Spinal cord (tissue), 10 donors: Measurements from ENCODE around the gene GPC6. TPM values are rescaled to one million over a fixed set of nuclear protein-coding genes. Genes with fewer than 3 reads are reported as not detected.
A peak's percentile ranks its signal among the peaks of the same experiment; 100 is the strongest.

Experiments used
- DNase-seq, 6 donors: peaks; one replicate each; pipeline versions ENCODE4 v3.0.0 to v3.0.0-alpha.2; 2013 to 2015; ENCODE audit warnings: low spot score in 6 of 6, low read depth in 4 of 6
- H3K27ac ChIP-seq: one replicate; pipeline ENCODE4 v1.5.1; 2013; ENCODE audit warnings: low read depth, low read length, control low read depth
- H3K27me3 ChIP-seq: one replicate; pipeline ENCODE4 v1.6.1; 2013; ENCODE audit warnings: low read length; ENCODE audit not compliant: control insufficient read depth, insufficient read depth
- H3K36me3 ChIP-seq: one replicate; pipeline ENCODE4 v1.6.1; 2013; ENCODE audit warnings: low read length; ENCODE audit not compliant: control insufficient read depth, insufficient read depth
- H3K4me1 ChIP-seq: one replicate; pipeline ENCODE4 v1.6.1; 2013; ENCODE audit warnings: low read length; ENCODE audit not compliant: control insufficient read depth, insufficient read depth
- H3K4me3 ChIP-seq: one replicate; pipeline ENCODE4 v1.5.1; 2013; ENCODE audit warnings: low read depth, low read length, control low read depth
- H3K9me3 ChIP-seq: one replicate; pipeline ENCODE4 v1.6.1; 2013; ENCODE audit warnings: low read length; ENCODE audit not compliant: control insufficient read depth, insufficient read depth
- WGBS: methylation state at CpG from one replicate; pipeline ENCODE4 v1.1.5; 2013; ENCODE audit warnings: missing lambda C conversion rate; ENCODE audit not compliant: insufficient coverage; 5-methylcytosine and 5-hydroxymethylcytosine counted together
- polyA plus RNA-seq, 2 donors: library from polyadenylated mRNA; unstranded; fragments of 120-200 nt; gene quantifications; one replicate each; pipeline ENCODE4 v1.2.1, GENCODE V29; 2013; ENCODE audit not compliant: insufficient read length in 2 of 2
- total RNA-seq, 2 donors: library from RNA; depleted of rRNA in 1 of 2; stranded (reverse); fragments of 120-200 nt in 1 of 2; fragments of >200 nt in 1 of 2; gene quantifications; one replicate each; pipeline versions ENCODE4 v1.2.3 to v1.2.4, GENCODE V29; 2013 to 2014
- donor health status: healthy.

The GPC6 gene
- total and polyA plus RNA-seq, 4 donors: 19.8 to 109 (median 46.0) TPM

DNA sequence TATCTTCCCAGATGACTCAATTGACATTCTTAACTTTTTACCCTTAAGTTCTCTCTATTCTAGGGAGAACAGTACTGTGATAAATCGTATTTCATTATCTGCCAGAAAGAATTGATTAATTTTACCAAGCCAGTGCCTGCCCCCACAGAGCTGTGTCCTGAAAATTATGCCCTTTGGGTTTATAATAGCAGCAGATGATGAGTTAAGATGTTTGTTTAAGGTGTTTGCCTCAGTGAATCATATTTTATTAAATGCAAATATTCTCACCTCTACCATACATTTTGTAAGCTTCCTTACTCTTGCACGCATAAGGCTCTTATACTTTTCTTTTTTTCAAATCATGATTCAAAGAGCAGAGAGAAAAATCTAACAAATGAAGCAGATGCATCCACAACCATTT lies 934.3 kb downstream of the GPC6 start:
- no peaks in the 10 kb centered on the region for H3K4me1 ChIP-seq
- H3K4me3 ChIP-seq: no peak overlapping the region
- peaks cover 1% of the 10 kb centered on the region for H3K9me3 ChIP-seq
- no peaks in the 10 kb centered on the region for H3K27me3 ChIP-seq
- WGBS: no CpG with 5 or more reads among the region's 2 CpGs
- no peak for DNase-seq
- H3K27ac ChIP-seq: no peak overlapping the region
- H3K36me3 ChIP-seq: no peaks in the 10 kb centered on the region

DNA sequence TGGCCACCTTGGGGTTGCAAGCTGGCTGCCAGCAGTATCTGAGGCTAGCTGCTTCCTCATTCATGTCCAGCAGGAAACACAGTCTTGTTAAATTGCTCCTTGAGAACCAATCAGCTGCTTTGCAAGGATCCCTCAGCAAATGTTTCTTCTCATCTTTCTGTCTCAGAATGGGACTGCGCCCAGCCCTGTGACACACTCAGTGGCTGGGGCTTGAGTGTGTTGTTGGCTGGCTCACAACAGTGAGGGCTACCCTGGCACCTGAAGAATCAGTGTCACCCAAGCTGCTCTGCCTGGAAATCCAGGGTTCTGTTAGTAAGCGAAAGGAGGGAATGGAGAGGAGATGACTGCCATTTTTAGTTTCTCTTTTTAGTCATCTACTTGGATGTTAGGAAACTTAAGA lies 935.7 kb downstream of the GPC6 start:
- no peaks in the 10 kb centered on the region for H3K36me3 ChIP-seq
- H3K4me1 ChIP-seq: no peaks in the 10 kb centered on the region
- H3K4me3 ChIP-seq: no peak overlapping the region
- no peak overlapping the region for H3K27ac ChIP-seq
- H3K9me3 ChIP-seq: peaks cover 1% of the 10 kb centered on the region
- 88% methylated on average over 1 of the region's 2 CpGs for WGBS
- no peak for DNase-seq
- H3K27me3 ChIP-seq: no peaks in the 10 kb centered on the region

DNA sequence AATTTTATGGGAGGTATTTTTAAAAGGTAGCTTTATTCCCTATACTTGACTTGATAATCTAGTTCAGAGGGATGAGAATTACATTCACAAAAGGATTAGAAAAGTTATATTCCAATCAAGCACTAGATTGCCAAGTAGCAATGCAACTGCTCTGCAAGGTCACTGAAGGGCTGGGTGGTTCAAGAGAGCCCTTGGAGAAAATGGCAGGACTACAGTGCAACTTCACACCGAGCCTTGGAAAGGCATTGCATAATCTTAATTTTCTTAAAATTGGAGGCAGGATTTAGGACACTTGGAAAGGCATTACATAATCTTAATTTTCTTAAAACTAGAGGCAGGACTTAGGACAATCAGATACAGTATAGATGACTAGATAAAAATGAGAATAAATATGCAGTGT lies 936.9 kb downstream of the GPC6 start:
- no peak for DNase-seq
- H3K27me3 ChIP-seq: no peaks in the 10 kb centered on the region
- WGBS: no CpG with 5 or more reads among the region's 1 CpG
- no peaks in the 10 kb centered on the region for H3K36me3 ChIP-seq
- H3K4me3 ChIP-seq: no peak overlapping the region
- H3K27ac ChIP-seq: no peak overlapping the region
- no peaks in the 10 kb centered on the region for H3K4me1 ChIP-seq
- H3K9me3 ChIP-seq: peaks cover 1% of the 10 kb centered on the region

DNA sequence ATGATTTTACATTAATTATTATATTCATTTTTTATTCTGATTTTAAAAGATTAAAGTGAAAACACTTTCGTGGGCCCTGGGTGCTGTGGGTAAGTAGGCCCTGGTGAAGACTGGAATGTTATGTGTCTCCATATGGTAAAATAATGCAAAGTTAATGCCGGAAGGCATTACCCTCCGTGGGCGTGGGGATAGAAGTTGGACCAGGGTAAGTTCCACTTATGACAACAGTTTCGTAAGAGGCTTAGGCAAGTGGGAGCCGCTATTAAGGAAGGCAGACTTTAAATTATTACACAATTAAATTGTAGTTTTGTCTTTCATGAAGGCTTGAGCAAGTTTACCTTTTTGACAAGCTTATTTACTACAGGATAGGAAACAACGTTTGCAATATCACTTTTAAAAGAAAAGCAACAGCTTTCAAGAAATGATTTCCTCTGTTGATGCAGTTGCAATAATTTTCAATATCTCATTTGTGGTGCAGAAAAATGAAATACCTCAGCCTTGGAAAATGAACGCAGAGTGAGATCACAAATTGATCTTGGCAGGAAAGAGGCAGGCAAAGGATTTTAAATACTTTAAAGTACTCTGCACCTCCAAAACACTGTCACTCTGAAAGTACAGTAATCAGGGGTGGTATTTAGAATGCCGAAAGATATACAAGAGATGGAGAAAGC lies 942.3 kb downstream of the GPC6 start:
- no peak for DNase-seq
- Histone ChIP-seq H3K4me1 (peaks cover 2% of the 10 kb centered on the region), H3K27me3 (no peaks in the 10 kb centered on the region), H3K36me3 (no peaks in the 10 kb centered on the region), H3K9me3 (no peaks in the 10 kb centered on the region), H3K27ac (no peak overlapping the region), H3K4me3 (no peak overlapping the region)
- no CpG with 5 or more reads among the region's 9 CpGs for WGBS

DNA sequence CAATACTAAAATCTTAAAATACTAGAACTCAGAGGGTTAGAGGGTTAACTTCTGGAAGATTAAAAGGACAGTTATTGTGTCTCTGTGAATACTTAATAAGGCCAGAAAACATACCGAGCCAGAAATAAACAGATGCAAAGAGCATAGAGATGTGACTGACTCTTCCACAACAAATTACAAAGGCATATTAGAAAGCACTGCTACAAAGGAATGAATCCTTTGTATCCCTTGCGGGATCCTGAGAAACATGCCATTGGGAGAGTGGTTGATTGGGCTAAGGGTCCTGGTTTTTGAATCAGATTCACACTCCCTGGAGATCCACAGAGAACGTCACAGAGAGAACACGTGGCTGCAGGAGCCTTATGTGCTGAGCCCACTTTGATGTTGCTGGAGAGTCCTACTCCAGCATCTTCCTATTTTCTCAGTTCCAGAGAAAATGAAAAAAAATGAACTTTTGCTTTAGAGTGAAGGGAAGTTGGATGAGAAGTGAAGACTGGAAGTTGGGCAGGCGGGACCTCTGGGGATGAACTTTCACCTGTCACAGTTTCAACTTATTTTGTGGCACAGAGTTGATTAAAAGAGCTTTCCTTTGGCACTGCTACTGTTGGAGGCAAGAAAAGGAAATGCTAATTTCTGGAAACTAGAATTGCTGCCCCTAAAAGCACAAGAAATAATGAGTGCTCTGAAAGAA lies 943.0 kb downstream of the GPC6 start:
- H3K9me3 ChIP-seq: no peaks in the 10 kb centered on the region
- no peaks in the 10 kb centered on the region for H3K36me3 ChIP-seq
- 40% methylated on average over 2 of the region's 5 CpGs for WGBS
- H3K4me1 ChIP-seq: peaks cover 2% of the 10 kb centered on the region
- H3K27me3 ChIP-seq: no peaks in the 10 kb centered on the region
- no peak overlapping the region for H3K4me3 ChIP-seq
- H3K27ac ChIP-seq: peak overlapping the region; percentile 22
- DNase-seq: peak in 2 of 6 donors; percentile 17 to 19

DNA sequence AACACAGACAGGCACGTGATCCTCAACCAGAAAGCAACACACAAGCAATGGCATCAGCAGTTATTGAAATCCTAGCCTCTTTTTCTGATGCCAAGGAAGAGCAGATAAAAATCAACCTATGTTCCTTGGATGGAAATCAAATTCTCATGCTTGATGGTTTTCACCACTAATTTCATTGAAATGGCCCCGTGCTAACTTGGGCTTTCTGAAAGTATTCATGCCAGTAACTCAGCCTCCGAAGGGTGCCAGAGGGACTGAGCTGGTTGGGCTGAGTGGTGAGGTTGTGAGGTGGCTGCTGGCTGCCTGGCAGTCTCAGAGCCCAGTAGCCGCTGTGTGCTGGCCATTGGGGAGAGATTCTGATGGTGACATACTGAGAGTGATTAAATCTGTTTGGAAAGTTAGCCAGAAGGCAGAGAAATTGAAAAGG lies 943.6 kb downstream of the GPC6 start:
- WGBS: 13% methylated on average over 3 of the region's 4 CpGs
- Histone ChIP-seq H3K9me3 (no peaks in the 10 kb centered on the region), H3K4me3 (no peak overlapping the region), H3K27me3 (no peaks in the 10 kb centered on the region), H3K4me1 (peaks cover 2% of the 10 kb centered on the region), H3K36me3 (no peaks in the 10 kb centered on the region), H3K27ac (peak overlapping the region; percentile 22)
- peak; percentile 13 to 85 (median 53) for DNase-seq

DNA sequence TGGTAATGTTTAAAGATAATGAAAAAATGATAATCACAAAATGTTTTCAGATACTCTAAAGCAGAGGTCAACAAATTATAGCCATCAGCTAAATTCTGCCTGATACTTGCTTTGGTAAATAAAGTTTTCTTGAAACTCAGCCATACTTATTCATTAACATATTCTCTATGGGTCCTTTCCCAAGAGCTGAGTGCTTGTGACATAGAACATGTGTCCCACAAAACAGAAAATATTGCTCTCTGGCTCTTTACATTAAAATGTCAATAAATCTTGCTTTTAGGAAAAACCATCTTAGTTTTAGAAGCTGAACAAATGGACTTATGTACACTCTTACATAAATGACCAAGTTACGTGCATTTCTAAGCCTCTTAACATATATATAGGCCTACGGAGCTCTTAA lies 945.8 kb downstream of the GPC6 start:
- Histone ChIP-seq H3K27ac (no peak overlapping the region), H3K9me3 (no peaks in the 10 kb centered on the region), H3K36me3 (no peaks in the 10 kb centered on the region), H3K4me1 (peaks cover 2% of the 10 kb centered on the region), H3K27me3 (no peaks in the 10 kb centered on the region), H3K4me3 (no peak overlapping the region)
- no CpG with 5 or more reads among the region's 2 CpGs for WGBS
- no peak for DNase-seq

DNA sequence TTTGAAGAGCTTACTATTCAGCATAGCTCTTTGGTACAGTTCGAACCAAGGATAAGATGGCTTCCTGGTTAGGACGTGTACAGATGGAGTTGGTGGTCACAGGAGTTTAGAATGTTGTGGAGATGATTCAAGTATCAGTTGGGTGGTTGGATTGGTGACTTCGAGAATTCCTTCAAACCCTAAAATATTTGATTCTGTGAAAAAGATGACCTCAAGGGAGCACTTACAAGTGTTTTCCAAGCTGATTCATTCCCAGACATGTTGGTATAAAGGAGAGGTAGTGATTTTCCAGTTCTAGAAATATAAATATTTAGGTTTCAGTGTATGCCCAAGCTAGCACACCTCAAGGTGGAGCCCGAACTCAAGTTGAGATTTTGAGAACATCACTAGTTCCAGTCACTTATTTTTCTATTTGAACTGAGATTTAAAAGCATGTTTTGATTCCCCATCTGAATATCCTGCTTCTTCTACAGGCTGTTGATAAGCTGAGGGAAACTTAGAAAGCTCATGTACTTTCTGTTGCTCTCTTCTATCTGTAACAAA lies 946.8 kb downstream of the GPC6 start:
- Histone ChIP-seq H3K36me3 (no peaks in the 10 kb centered on the region), H3K27me3 (no peaks in the 10 kb centered on the region), H3K4me3 (no peak overlapping the region), H3K9me3 (no peaks in the 10 kb centered on the region), H3K4me1 (peaks cover 2% of the 10 kb centered on the region), H3K27ac (no peak overlapping the region)
- no peak for DNase-seq
- 100% methylated on average over 2 of the region's 4 CpGs for WGBS

DNA sequence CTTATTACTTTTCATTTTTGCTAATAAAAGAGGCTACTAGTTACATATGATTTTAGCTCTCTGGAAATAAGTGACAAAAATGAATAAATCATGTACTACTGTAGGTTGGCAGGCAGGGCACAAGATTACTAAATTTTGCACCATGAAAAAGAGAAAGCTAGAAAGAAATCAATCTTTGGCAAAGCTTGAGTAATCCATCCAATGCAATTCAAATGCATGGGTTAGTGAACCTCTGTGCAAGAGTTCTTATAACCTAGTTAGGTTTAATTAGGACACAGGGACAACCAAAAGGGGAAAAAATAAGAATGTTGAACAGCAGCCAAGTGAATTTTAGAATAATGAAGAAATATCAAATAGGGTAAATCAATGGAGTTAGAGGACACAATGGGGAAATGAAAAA lies 947.4 kb downstream of the GPC6 start:
- H3K27me3 ChIP-seq: no peaks in the 10 kb centered on the region
- H3K4me3 ChIP-seq: no peak overlapping the region
- peaks cover 2% of the 10 kb centered on the region for H3K4me1 ChIP-seq
- no peak for DNase-seq
- no peaks in the 10 kb centered on the region for H3K9me3 ChIP-seq
- no peak overlapping the region for H3K27ac ChIP-seq
- H3K36me3 ChIP-seq: no peaks in the 10 kb centered on the region

DNA sequence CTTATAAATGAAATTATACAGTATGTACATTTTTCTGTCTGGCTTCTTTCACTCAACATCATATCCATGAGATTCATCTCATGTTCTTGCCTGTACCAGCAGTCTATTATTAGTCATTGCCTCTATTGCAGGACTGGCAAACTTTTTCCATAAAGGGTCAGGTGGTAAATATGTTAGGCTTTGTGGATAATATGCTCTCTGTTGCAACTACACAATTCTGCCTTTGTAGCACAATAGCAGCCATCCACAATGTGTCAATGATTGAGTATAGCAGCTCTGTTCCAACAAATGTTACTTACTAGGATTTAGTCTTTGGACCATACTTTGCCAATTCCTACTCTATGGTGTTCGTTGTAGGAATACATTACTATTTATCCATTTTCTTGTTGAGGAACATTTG lies 948.5 kb downstream of the GPC6 start:
- DNase-seq: no peak
- Histone ChIP-seq H3K27me3 (no peaks in the 10 kb centered on the region), H3K9me3 (no peaks in the 10 kb centered on the region), H3K4me1 (peaks cover 2% of the 10 kb centered on the region), H3K27ac (no peak overlapping the region), H3K4me3 (no peak overlapping the region), H3K36me3 (no peaks in the 10 kb centered on the region)
- WGBS: no CpG with 5 or more reads among the region's 1 CpG
